ENCODE results near the gene CORO6. TPM values are rescaled to one million over a fixed set of nuclear protein-coding genes. Genes with fewer than 3 reads are reported as not detected.

Gene CORO6
- total and polyA plus RNA-seq, 2 of the 13 experiments (the other 11 are each of a cell fraction or from before 2014, with no cell fraction given), result 0.42 to 0.82 TPM

DNA sequence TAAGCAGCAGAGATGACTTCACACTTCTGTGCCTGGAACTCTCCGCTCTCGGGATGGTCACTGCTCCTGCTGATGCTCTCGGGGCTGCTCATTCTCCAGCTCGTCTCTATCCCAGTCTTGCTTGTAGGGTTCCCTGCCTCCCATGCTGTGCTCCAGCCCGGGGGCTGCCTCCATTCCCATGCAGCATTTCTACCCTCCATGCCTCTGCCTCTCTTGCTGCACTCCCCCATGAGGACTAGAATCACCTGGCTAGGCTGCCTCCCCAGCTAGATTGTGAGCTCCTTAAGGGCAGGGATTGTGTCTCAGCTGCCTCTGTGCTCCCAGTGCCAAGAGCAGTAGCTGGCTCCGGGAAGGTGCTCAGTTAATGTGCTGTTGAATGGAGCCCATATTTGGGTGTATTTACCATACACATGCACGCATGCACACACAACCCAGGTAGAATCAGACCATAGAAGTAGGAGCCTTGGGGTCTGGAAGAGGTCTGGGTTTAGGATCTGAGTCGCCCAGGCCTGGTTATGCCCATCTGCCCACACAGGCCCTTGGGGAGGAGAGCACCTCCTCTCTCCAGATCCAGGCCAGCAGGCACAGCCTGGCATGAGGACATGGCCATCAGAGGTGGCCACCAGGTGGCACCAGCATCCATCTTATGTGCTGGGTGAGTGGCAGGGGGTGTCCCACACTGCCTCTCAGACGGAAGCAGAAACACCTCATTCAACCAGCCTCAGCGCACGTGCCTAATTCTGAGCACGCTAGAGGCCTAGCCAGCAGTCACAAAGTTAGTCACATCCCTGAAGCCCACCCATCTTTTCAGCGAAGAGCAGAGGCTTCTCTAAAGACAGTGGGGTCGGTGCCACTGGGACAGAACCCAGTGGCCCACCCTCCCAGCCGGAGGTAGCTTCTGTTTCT lies 42.6 kb downstream of the CORO6 start (continued):
- TF ChIP-seq ZNF646 (CRISPR knock-in tag; IDR thresholded peaks at IDR 0.05), result no peak
- peak; percentile 49; the same call in 1 of the 2 replicates for TF ChIP-seq HDAC2 (CRISPR knock-in tag; IDR thresholded peaks at IDR 0.05)
- peak; percentile 39 for TF ChIP-seq SALL1 (CRISPR knock-in tag; IDR thresholded peaks at IDR 0.05)
- no peak for TF ChIP-seq FOXP4 (CRISPR knock-in tag; IDR thresholded peaks at IDR 0.05)
- peak; percentile 92 for TF ChIP-seq HNRNPL (IDR thresholded peaks at IDR 0.05; ENCODE audit: low read depth, low read length)
- TF ChIP-seq NCOA1 (CRISPR knock-in tag; IDR thresholded peaks at IDR 0.05), result no peak
- no peak for TF ChIP-seq CAMTA2 (CRISPR knock-in tag; IDR thresholded peaks at IDR 0.05; ENCODE audit: borderline replicate concordance)
- no peak for TF ChIP-seq ZNF790 (CRISPR knock-in tag; IDR thresholded peaks at IDR 0.05; ENCODE audit: borderline replicate concordance)
- no peak for TF ChIP-seq CC2D1A (CRISPR knock-in tag; IDR thresholded peaks at IDR 0.05)
- TF ChIP-seq ZSCAN29 (CRISPR knock-in tag; conservative IDR thresholded peaks at IDR 0.05), result no peak
- TF ChIP-seq FOXK1 (CRISPR knock-in tag; IDR thresholded peaks at IDR 0.05; ENCODE audit: borderline replicate concordance, low read depth), result peak; percentile 15; the same call in 1 of the 2 replicates
- TF ChIP-seq BRCA1 (CRISPR knock-in tag; IDR thresholded peaks at IDR 0.05), result no peak
- 0 out of 2 replicates have a peak, but pooled peaks have one; percentile 21 for TF ChIP-seq SAFB2 (CRISPR knock-in tag; IDR thresholded peaks at IDR 0.05; ENCODE audit: borderline replicate concordance, low read depth)
- no peak for TF ChIP-seq NONO (IDR thresholded peaks at IDR 0.05)
- no peak for TF ChIP-seq NONO (CRISPR knock-in tag; conservative IDR thresholded peaks at IDR 0.05)
- TF ChIP-seq, protein P1, sequence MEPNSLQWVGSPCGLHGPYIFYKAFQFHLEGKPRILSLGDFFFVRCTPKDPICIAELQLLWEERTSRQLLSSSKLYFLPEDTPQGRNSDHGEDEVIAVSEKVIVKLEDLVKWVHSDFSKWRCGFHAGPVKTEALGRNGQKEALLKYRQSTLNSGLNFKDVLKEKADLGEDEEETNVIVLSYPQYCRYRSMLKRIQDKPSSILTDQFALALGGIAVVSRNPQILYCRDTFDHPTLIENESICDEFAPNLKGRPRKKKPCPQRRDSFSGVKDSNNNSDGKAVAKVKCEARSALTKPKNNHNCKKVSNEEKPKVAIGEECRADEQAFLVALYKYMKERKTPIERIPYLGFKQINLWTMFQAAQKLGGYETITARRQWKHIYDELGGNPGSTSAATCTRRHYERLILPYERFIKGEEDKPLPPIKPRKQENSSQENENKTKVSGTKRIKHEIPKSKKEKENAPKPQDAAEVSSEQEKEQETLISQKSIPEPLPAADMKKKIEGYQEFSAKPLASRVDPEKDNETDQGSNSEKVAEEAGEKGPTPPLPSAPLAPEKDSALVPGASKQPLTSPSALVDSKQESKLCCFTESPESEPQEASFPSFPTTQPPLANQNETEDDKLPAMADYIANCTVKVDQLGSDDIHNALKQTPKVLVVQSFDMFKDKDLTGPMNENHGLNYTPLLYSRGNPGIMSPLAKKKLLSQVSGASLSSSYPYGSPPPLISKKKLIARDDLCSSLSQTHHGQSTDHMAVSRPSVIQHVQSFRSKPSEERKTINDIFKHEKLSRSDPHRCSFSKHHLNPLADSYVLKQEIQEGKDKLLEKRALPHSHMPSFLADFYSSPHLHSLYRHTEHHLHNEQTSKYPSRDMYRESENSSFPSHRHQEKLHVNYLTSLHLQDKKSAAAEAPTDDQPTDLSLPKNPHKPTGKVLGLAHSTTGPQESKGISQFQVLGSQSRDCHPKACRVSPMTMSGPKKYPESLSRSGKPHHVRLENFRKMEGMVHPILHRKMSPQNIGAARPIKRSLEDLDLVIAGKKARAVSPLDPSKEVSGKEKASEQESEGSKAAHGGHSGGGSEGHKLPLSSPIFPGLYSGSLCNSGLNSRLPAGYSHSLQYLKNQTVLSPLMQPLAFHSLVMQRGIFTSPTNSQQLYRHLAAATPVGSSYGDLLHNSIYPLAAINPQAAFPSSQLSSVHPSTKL (CRISPR knock-in tag; IDR thresholded peaks at IDR 0.05), result peak; percentile 19; the same call in 1 of the 2 replicates
- no peak for TF ChIP-seq ZNF709 (CRISPR knock-in tag; IDR thresholded peaks at IDR 0.05)
